HepG2 (cell line): ENCODE measurements around the gene MTIF3. TPM values are rescaled to one million over a fixed set of nuclear protein-coding genes. Genes with fewer than 3 reads are reported as not detected.

Source experiments
- CBX1 ChIP-seq: IDR thresholded peaks from one replicate; pipeline ENCODE4 v1.6.1; 2016; ENCODE audit warnings: antibody characterized with exemption, low read depth
- CCDC6 ChIP-seq: sonication (generic); formaldehyde crosslinking; IDR thresholded peaks from 2 replicates; pipeline ENCODE4 v1.8.1; 2022; ENCODE audit warnings: mild to moderate bottlenecking, missing genetic modification reagents, moderate library complexity
- ETS1 ChIP-seq: sonication (generic); formaldehyde crosslinking; IDR thresholded peaks from 2 replicates; pipeline ENCODE4 v1.4.0; 2020; ENCODE audit warnings: missing genetic modification reagents
- GPN1 ChIP-seq: sonication (generic); formaldehyde crosslinking; IDR thresholded peaks from 2 replicates; pipeline ENCODE4 v1.5.1; 2020; ENCODE audit warnings: missing genetic modification reagents, borderline replicate concordance
- IRF2 ChIP-seq: IDR thresholded peaks from 2 replicates; pipeline ENCODE4 v1.6.1; 2018; ENCODE audit warnings: missing genetic modification reagents, missing compliant biosample characterization
- NFE2L2 ChIP-seq: fragments of 150-350 bp; IDR thresholded peaks from 2 replicates; pipeline ENCODE4 v1.6.1; 2014; ENCODE audit warnings: low read length
- RBM22 ChIP-seq: fragments of 200-400 bp; formaldehyde crosslinking; optimal IDR thresholded peaks from 2 replicates; pipeline ENCODE3; 2017; ENCODE audit warnings: mild to moderate bottlenecking, low read length, moderate library complexity
- TP53 ChIP-seq: sonication (generic); formaldehyde crosslinking; conservative IDR thresholded peaks from 2 replicates; pipeline ENCODE4 v1.4.0; 2020; ENCODE audit warnings: missing genetic modification reagents
- ZBTB7A ChIP-seq: sonication (generic); formaldehyde crosslinking; IDR thresholded peaks from 2 replicates; pipeline ENCODE4 v1.8.0; 2022; ENCODE audit warnings: mild to moderate bottlenecking, missing genetic modification reagents
- ZFP37 ChIP-seq: sonication (generic); formaldehyde crosslinking; IDR thresholded peaks from 2 replicates; pipeline ENCODE4 v1.4.0; 2020; ENCODE audit warnings: missing genetic modification reagents, borderline replicate concordance
- ZNF333 ChIP-seq: sonication (generic); formaldehyde crosslinking; IDR thresholded peaks from 2 replicates; pipeline ENCODE4 v1.4.0; 2020; ENCODE audit warnings: mild to moderate bottlenecking, missing genetic modification reagents, borderline replicate concordance
- ZNF589 ChIP-seq: sonication (generic); formaldehyde crosslinking; conservative IDR thresholded peaks from 2 replicates; pipeline ENCODE4 v1.8.0; 2022; ENCODE audit warnings: mild to moderate bottlenecking, moderate library complexity, missing genetic modification reagents
- ZNF644 ChIP-seq: IDR thresholded peaks from 2 replicates; pipeline ENCODE4 v1.6.1; 2016; ENCODE audit warnings: low read depth
- ZSCAN30 ChIP-seq: sonication (generic); formaldehyde crosslinking; IDR thresholded peaks from 2 replicates; pipeline ENCODE4 v1.5.0; 2020; ENCODE audit warnings: mild to moderate bottlenecking, missing genetic modification reagents
- ZZZ3 ChIP-seq: sonication (generic); formaldehyde crosslinking; IDR thresholded peaks from 2 replicates; pipeline ENCODE4 v1.4.0; 2020; ENCODE audit warnings: missing genetic modification reagents, mild to moderate bottlenecking, borderline replicate concordance
- polyA plus RNA-seq, 8 experiments: library from polyadenylated mRNA; depleted of rRNA in 3 of 8; stranded (reverse) in 7 of 8; unstranded in 1 of 8; fragments of >200 nt; fragmentation: Illumina TruSeq in 4 of 8; extraction: Trizol in 4 of 8; gene quantifications; 2 replicates each; pipeline versions ENCODE4 v1.2.1 to v1.2.3, GENCODE V29; 2011 to 2016; ENCODE audit warnings: low read depth in 4 of 8, missing spikeins in 1 of 8, mixed read lengths in 1 of 8; ENCODE audit not compliant: insufficient read depth in 1 of 8
- total RNA-seq, 5 experiments: library from RNA; depleted of rRNA; stranded (reverse); fragments of >200 nt; fragmentation: Illumina TruSeq; extraction: Trizol; gene quantifications; 2 replicates each; pipeline ENCODE4 v1.2.3, GENCODE V29; 2016; ENCODE audit warnings: low read depth in 1 of 5
- TF ChIP-seq, protein P1 (sequence below): sonication (generic); formaldehyde crosslinking; IDR thresholded peaks from 2 replicates; pipeline ENCODE4 v1.5.0; 2020; ENCODE audit warnings: mild to moderate bottlenecking, missing genetic modification reagents
- TF ChIP-seq, protein P2 (sequence below): sonication (generic); formaldehyde crosslinking; IDR thresholded peaks from one replicate; pipeline ENCODE4 v1.5.1; 2020; ENCODE audit warnings: mild to moderate bottlenecking, missing genetic modification reagents; ENCODE audit errors: not compliant biosample characterization

The MTIF3 gene
- total and polyA plus RNA-seq, 2 of the 13 experiments (the other 11 are each of a cell fraction or from before 2014, with no cell fraction given), result 33.7 to 40.6 TPM

- TF ChIP-seq ZSCAN30 (0 out of 2 replicates have a peak, but pooled peaks have one; percentile 62), IRF2 (CRISPR knock-in tag) (peak; percentile 57), GPN1 (CRISPR knock-in tag) (no peak), CBX1 (peak; percentile 75), CCDC6 (CRISPR knock-in tag) (peak; percentile 77), TP53 (peak; percentile 84; the same call in 1 of the 2 replicates), ETS1 (no peak), ZNF644 (no peak), RBM22 (no peak), ZBTB7A (CRISPR knock-in tag) (peak; percentile 61), NFE2L2 (no peak), ZNF333 (peak; percentile 81), ZZZ3 (CRISPR knock-in tag) (peak; percentile 87; the same call in 1 of the 2 replicates), ZNF589 (CRISPR knock-in tag) (no peak; the same call in 1 of the 2 replicates), ZFP37 (peak; percentile 48; the same call in 1 of the 2 replicates)
- TF ChIP-seq, protein P1, sequence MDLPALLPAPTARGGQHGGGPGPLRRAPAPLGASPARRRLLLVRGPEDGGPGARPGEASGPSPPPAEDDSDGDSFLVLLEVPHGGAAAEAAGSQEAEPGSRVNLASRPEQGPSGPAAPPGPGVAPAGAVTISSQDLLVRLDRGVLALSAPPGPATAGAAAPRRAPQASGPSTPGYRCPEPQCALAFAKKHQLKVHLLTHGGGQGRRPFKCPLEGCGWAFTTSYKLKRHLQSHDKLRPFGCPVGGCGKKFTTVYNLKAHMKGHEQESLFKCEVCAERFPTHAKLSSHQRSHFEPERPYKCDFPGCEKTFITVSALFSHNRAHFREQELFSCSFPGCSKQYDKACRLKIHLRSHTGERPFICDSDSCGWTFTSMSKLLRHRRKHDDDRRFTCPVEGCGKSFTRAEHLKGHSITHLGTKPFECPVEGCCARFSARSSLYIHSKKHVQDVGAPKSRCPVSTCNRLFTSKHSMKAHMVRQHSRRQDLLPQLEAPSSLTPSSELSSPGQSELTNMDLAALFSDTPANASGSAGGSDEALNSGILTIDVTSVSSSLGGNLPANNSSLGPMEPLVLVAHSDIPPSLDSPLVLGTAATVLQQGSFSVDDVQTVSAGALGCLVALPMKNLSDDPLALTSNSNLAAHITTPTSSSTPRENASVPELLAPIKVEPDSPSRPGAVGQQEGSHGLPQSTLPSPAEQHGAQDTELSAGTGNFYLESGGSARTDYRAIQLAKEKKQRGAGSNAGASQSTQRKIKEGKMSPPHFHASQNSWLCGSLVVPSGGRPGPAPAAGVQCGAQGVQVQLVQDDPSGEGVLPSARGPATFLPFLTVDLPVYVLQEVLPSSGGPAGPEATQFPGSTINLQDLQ (CRISPR knock-in tag), result peak; percentile 28; the same call in 1 of the 2 replicates
- TF ChIP-seq, protein P2, sequence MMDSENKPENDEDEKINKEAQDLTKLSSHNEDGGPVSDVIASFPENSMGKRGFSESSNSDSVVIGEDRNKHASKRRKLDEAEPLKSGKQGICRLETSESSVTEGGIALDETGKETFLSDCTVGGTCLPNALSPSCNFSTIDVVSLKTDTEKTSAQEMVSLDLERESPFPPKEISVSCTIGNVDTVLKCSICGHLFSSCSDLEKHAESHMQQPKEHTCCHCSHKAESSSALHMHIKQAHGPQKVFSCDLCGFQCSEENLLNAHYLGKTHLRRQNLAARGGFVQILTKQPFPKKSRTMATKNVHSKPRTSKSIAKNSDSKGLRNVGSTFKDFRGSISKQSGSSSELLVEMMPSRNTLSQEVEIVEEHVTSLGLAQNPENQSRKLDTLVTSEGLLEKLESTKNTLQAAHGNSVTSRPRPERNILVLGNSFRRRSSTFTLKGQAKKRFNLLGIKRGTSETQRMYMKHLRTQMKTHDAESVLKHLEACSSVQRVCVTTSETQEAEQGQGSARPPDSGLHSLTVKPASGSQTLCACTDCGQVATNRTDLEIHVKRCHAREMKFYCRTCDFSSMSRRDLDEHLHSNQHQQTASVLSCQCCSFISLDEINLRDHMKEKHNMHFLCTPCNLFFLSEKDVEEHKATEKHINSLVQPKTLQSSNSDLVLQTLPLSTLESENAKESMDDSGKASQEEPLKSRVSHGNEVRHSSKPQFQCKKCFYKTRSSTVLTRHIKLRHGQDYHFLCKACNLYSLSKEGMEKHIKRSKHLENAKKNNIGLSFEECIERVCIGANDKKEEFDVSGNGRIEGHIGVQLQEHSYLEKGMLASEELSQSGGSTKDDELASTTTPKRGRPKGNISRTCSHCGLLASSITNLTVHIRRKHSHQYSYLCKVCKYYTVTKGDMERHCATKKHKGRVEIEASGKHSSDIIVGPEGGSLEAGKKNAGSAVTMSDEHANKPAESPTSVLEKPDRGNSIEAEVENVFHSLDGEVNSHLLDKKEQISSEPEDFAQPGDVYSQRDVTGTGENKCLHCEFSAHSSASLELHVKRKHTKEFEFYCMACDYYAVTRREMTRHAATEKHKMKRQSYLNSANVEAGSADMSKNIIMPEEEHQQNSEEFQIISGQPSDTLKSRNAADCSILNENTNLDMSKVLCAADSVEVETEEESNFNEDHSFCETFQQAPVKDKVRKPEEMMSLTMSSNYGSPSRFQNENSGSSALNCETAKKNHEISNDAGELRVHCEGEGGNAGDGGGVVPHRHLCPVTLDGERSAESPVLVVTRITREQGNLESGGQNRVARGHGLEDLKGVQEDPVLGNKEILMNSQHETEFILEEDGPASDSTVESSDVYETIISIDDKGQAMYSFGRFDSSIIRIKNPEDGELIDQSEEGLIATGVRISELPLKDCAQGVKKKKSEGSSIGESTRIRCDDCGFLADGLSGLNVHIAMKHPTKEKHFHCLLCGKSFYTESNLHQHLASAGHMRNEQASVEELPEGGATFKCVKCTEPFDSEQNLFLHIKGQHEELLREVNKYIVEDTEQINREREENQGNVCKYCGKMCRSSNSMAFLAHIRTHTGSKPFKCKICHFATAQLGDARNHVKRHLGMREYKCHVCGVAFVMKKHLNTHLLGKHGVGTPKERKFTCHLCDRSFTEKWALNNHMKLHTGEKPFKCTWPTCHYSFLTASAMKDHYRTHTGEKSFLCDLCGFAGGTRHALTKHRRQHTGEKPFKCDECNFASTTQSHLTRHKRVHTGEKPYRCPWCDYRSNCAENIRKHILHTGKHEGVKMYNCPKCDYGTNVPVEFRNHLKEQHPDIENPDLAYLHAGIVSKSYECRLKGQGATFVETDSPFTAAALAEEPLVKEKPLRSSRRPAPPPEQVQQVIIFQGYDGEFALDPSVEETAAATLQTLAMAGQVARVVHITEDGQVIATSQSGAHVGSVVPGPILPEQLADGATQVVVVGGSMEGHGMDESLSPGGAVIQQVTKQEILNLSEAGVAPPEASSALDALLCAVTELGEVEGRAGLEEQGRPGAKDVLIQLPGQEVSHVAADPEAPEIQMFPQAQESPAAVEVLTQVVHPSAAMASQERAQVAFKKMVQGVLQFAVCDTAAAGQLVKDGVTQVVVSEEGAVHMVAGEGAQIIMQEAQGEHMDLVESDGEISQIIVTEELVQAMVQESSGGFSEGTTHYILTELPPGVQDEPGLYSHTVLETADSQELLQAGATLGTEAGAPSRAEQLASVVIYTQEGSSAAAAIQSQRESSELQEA (CRISPR knock-in tag), result no peak
Measured at GRCh38 chr13:27449936-27450828, at the start of gene MTIF3 (continued).
